Transverse colon (tissue), 4 donors: ENCODE data around the gene SUOX. TPM values are rescaled to one million over a fixed set of nuclear protein-coding genes. Genes with fewer than 3 reads are reported as not detected.

Experiments used
- DNase-seq: peaks from one replicate; pipeline ENCODE4 v3.0.0-alpha.2; 2019
- H3K27ac ChIP-seq, 4 donors: fragments of 200-600 bp; sonication (generic); 2 replicates each; pipeline ENCODE4 v1.5.1; 2016 to 2018; ENCODE audit warnings: inconsistent platforms in 4 of 4
- H3K27me3 ChIP-seq: fragments of 200-600 bp; sonication (generic); 2 replicates; pipeline ENCODE4 v1.5.1; 2017; ENCODE audit warnings: inconsistent platforms
- H3K36me3 ChIP-seq, 4 donors: fragments of 200-600 bp; sonication (generic); 2 replicates each; pipeline ENCODE4 v1.5.1; 2017 to 2019; ENCODE audit warnings: inconsistent platforms in 4 of 4
- H3K4me1 ChIP-seq, 4 donors: fragments of 200-600 bp; sonication (generic); 2 replicates each; pipeline ENCODE4 v1.5.1; 2017 to 2020; ENCODE audit warnings: inconsistent platforms in 4 of 4
- H3K4me3 ChIP-seq, 4 donors: fragments of 200-600 bp; sonication (generic); 1 replicate in 1 of 4; 2 replicates in 3 of 4; pipeline versions ENCODE4 v1.5.1 to v1.6.1; 2017 to 2019; ENCODE audit warnings: inconsistent platforms in 4 of 4
- H3K9me3 ChIP-seq, 2 donors: fragments of 200-600 bp; sonication (generic); 2 replicates each; pipeline ENCODE4 v1.5.1; 2017 to 2019; ENCODE audit warnings: inconsistent platforms in 2 of 2
- EP300 ChIP-seq: sonication (generic); formaldehyde crosslinking; IDR thresholded peaks from one replicate; pipeline ENCODE4 v1.6.1; 2017; ENCODE audit warnings: antibody characterized with exemption, low read depth
- POLR2A ChIP-seq: fragments of 450-650 bp; IDR thresholded peaks from one replicate; pipeline ENCODE4 v1.6.1; 2016; ENCODE audit warnings: antibody characterized with exemption, mild to moderate bottlenecking, moderate library complexity
- POLR2AphosphoS5 ChIP-seq, 3 donors: sonication (generic); formaldehyde crosslinking; IDR thresholded peaks; one replicate each; pipeline ENCODE4 v1.6.1; 2016; ENCODE audit warnings: antibody characterized with exemption in 3 of 3
- WGBS, 2 donors: methylation state at CpG; one replicate each; pipeline ENCODE4 v1.1.5; 2018; ENCODE audit warnings: low coverage in 1 of 2; 5-methylcytosine and 5-hydroxymethylcytosine counted together
- in situ Hi-C, 4 donors: fragments of 200-750 bp; cut with MboI; loops; one replicate each; pipeline versions ENCODE4 v1.15.0 to v1.15.1; 2017; ENCODE audit warnings: low sequenced_read_pairs in 3 of 4, low pct_ligation_motif_present in 1 of 4, low pct_unique_long_range_greater_than_20kb in 1 of 4
- intact Hi-C: fragments of 100-400 bp; cut with DNase I; formaldehyde crosslinking; loops from one replicate; pipeline ENCODE4 v1.15.1; 2023; ENCODE audit warnings: low total_unique reads
- total RNA-seq, 4 donors: library from RNA; depleted of rRNA; stranded (reverse); fragments of >200 nt; gene quantifications; one replicate each; pipeline ENCODE4 v1.1.0, GENCODE V29; 2016
- TF ChIP-seq, protein P1 (sequence below), 5 experiments: fragments of 200-600 bp in 3 of 5; fragments of 450-650 bp in 2 of 5; sonication (generic) in 3 of 5; IDR thresholded peaks; 1 replicate in 2 of 5; 2 replicates in 3 of 5; pipeline ENCODE4 v1.5.1; 2016 to 2017; ENCODE audit warnings: antibody characterized with exemption in 5 of 5, inconsistent platforms in 3 of 5, mild to moderate bottlenecking in 2 of 5, moderate library complexity in 1 of 5

The SUOX gene
- total RNA-seq, 4 donors from 2014 or later = 30.1 to 45.3 (median 33.9) TPM

DNA sequence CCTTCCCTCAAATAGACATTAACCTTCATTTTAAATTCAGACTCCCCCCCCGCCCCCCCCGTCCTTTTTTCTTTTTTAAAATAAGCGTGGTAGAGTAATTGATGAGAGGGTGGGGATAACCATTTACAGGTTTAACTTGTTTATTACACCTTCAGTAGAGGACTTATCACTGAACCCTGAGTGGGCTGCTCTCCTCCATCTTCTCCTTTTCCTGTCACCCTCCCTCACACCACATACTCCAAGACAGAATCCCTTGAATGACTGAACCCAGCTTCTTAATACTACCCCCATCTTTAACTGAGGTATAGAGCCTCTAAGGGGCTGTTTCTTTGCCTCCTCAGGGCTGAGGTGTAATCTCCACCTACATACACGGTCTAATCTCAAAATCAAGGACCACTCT is 20.1 kb downstream of the SUOX start:
- peaks cover 0 to 35% (median 30%) of the 10 kb centered on the region in 4 donors for H3K4me1 ChIP-seq
- H3K4me3 ChIP-seq = no peak overlapping the region
- in situ Hi-C loops = no loop called here
- H3K27me3 ChIP-seq = no peaks in the 10 kb centered on the region
- 84 to 88% methylated on average over 4 of the region's 4 CpGs for WGBS, 2 donors
- TF ChIP-seq EP300 (no peak), POLR2AphosphoS5 (IDR thresholded peaks at IDR 0.05) (no peak), POLR2A (no peak)
- TF ChIP-seq, protein P1, sequence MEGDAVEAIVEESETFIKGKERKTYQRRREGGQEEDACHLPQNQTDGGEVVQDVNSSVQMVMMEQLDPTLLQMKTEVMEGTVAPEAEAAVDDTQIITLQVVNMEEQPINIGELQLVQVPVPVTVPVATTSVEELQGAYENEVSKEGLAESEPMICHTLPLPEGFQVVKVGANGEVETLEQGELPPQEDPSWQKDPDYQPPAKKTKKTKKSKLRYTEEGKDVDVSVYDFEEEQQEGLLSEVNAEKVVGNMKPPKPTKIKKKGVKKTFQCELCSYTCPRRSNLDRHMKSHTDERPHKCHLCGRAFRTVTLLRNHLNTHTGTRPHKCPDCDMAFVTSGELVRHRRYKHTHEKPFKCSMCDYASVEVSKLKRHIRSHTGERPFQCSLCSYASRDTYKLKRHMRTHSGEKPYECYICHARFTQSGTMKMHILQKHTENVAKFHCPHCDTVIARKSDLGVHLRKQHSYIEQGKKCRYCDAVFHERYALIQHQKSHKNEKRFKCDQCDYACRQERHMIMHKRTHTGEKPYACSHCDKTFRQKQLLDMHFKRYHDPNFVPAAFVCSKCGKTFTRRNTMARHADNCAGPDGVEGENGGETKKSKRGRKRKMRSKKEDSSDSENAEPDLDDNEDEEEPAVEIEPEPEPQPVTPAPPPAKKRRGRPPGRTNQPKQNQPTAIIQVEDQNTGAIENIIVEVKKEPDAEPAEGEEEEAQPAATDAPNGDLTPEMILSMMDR (IDR thresholded peaks at IDR 0.05) = no peak
- H3K9me3 ChIP-seq = no peaks in the 10 kb centered on the region
- intact Hi-C loops = no loop called here
- H3K27ac ChIP-seq = no peak overlapping the region
- DNase-seq = no peak
- H3K36me3 ChIP-seq = no peaks in the 10 kb centered on the region

DNA sequence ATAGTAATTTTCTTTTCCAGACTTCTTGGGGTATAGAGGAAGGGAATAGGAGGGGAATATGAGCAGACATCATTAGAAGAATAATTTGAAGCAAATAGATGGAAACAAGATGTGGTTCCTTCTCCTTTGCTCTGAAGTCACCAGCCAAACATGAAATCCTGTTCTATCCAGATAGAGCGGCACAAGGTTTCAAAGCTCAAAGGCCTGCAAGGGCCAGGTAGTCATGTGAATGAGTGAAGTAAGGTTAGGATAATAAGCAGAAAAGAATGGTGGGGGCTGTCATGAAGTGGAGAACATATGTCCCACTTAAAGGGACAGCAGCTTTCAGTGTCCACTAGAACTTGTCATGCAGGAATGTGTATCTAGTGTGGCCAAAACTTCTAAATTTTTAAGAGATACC is 21.3 kb downstream of the SUOX start:
- Histone ChIP-seq H3K27ac (no peak overlapping the region), H3K4me1 (peaks cover 0 to 38% (median 29%) of the 10 kb centered on the region in 4 donors), H3K27me3 (no peaks in the 10 kb centered on the region), H3K4me3 (no peak overlapping the region), H3K36me3 (no peaks in the 10 kb centered on the region), H3K9me3 (no peaks in the 10 kb centered on the region)
- no peak for DNase-seq
- in situ Hi-C loops = no loop called here
- TF ChIP-seq POLR2A (no peak), EP300 (no peak), POLR2AphosphoS5 (IDR thresholded peaks at IDR 0.05) (no peak)
- TF ChIP-seq, protein P1 (IDR thresholded peaks at IDR 0.05) = no peak
- 82 to 100% methylated on average over 1 of the region's 1 CpG for WGBS, 2 donors
- intact Hi-C loops = no loop called here

DNA sequence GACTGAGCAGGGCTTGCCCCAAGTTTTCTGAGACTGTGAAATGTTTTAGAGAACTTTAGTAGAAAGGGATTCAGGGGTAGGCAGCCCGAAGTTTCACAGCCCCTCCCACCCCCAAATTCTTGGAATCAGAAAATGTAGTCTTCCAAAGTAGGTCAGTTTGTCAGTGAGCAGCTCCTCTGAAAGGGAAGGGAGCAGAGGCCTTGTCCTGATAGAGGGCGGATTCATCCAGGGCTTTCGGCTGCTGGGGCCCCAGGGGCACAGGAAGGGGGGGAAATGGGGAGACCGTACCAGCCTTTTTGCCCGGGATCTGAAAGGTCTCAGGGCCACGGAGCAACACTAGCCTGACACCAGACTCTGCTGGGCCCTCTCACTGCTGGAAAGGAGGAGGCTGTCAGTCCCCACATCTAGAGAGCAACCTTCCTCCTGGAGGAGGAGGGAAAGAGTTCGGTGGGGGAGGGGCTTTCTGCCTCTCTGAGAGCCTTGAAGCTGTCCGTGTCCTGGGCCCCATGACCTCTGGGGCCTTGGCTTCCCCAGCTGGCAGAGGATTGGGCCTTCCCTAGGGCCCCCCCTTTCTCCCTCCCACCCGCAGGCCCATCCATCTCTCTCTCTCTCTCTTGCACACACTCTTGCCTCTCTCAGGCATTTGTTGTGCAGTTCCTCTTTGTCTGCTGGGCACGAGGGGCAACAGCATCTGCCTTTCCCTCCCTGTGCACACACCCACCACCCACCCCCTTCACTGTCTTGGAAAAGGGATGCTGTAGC is 23.5 kb downstream of the SUOX start, which contains the start of gene IKZF4:
Gene IKZF4, plus strand, starts transcription at position 621 of the 762 bp plus-strand sequence. CDS start 451 bp downstream, outside the sequence.
- WGBS, 2 donors = 40 to 61% methylated on average over 1 to 9 of the region's 10 CpGs
- Histone ChIP-seq H3K4me1 (peaks cover 0 to 20% (median 11%) of the 10 kb centered on the region in 4 donors), H3K27me3 (no peaks in the 10 kb centered on the region), H3K36me3 (no peaks in the 10 kb centered on the region), H3K9me3 (no peaks in the 10 kb centered on the region), H3K4me3 (peak within 1 kb of the TSS in 3 of 4 donors; percentile 8 to 32 (median 9)), H3K27ac (peak within 1 kb of the TSS; percentile 60 to 81 (median 70))
- intact Hi-C loops = no loop called here
- TF ChIP-seq, protein P1 (IDR thresholded peaks at IDR 0.05) = no peak
- TF ChIP-seq POLR2A = no peak
- TF ChIP-seq POLR2AphosphoS5 (IDR thresholded peaks at IDR 0.05) = no peak
- TF ChIP-seq EP300 = no peak
- in situ Hi-C loops = no loop called here
- no peak for DNase-seq

DNA sequence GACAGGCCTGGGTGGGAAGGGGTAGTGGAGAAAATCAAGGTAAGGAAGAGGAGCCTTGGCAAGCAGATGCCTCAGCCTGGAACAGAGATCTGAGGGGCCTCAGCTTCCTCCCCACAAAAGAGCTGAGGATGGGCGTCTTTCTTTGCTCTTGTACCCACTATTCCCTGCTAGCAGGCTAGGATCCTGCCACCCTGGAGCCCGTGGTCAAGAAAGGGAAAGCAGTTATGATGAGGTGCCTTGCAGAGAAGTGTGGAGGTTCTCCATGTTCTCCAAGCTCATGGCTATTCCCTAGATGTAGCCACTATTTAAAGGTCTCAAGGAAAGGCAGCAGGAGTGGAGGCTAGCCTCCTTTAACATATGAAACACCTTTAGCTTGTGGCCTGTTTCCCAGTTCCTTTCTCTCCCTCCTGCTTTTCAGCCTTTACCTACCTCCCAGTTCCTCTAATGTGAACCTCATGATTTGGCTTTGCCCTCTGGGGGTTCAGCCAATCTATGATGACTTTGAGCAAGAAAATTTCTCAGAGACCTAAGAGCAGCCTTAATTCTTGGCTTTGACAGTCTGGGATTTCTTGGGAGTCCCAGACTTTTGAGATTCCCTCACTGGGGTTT is 24.9 kb downstream of the SUOX start:
- intact Hi-C loops = no loop called here
- in situ Hi-C loops = no loop called here
- no peaks in the 10 kb centered on the region for H3K36me3 ChIP-seq
- peaks cover 0 to 20% (median 11%) of the 10 kb centered on the region in 4 donors for H3K4me1 ChIP-seq
- DNase-seq = no peak
- no peaks in the 10 kb centered on the region for H3K9me3 ChIP-seq
- 58% methylated on average over 2 of the region's 2 CpGs; no CpG with 5 or more reads in 1 of the 2 donors for WGBS, 2 donors
- H3K4me3 ChIP-seq = peak overlapping the region in 1 of 4 donors; percentile 32
- no peaks in the 10 kb centered on the region for H3K27me3 ChIP-seq
- TF ChIP-seq, protein P1 (IDR thresholded peaks at IDR 0.05) = no peak
- peak overlapping the region; percentile 50 to 81 (median 70) for H3K27ac ChIP-seq
